Tongue (tissue), 2 donors: Measurements from ENCODE around the gene PKP3. TPM values are rescaled to one million over a fixed set of nuclear protein-coding genes. Genes with fewer than 3 reads are reported as not detected.
"Not testable (repeated sequence)": the region's sequence is repeated elsewhere in the genome, so short reads cannot be mapped to it uniquely, and the experiment has no call there.

Experiments
- DNase-seq: peaks from one replicate; pipeline ENCODE4 v3.0.0-alpha.2; 2015
- total RNA-seq: library from RNA; depleted of rRNA; stranded (reverse); fragments of >200 nt; gene quantifications from one replicate; pipeline ENCODE4 v1.2.3, GENCODE V29; 2014

Gene PKP3, protein sequence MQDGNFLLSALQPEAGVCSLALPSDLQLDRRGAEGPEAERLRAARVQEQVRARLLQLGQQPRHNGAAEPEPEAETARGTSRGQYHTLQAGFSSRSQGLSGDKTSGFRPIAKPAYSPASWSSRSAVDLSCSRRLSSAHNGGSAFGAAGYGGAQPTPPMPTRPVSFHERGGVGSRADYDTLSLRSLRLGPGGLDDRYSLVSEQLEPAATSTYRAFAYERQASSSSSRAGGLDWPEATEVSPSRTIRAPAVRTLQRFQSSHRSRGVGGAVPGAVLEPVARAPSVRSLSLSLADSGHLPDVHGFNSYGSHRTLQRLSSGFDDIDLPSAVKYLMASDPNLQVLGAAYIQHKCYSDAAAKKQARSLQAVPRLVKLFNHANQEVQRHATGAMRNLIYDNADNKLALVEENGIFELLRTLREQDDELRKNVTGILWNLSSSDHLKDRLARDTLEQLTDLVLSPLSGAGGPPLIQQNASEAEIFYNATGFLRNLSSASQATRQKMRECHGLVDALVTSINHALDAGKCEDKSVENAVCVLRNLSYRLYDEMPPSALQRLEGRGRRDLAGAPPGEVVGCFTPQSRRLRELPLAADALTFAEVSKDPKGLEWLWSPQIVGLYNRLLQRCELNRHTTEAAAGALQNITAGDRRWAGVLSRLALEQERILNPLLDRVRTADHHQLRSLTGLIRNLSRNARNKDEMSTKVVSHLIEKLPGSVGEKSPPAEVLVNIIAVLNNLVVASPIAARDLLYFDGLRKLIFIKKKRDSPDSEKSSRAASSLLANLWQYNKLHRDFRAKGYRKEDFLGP
- 39.2 TPM for total RNA-seq

DNA sequence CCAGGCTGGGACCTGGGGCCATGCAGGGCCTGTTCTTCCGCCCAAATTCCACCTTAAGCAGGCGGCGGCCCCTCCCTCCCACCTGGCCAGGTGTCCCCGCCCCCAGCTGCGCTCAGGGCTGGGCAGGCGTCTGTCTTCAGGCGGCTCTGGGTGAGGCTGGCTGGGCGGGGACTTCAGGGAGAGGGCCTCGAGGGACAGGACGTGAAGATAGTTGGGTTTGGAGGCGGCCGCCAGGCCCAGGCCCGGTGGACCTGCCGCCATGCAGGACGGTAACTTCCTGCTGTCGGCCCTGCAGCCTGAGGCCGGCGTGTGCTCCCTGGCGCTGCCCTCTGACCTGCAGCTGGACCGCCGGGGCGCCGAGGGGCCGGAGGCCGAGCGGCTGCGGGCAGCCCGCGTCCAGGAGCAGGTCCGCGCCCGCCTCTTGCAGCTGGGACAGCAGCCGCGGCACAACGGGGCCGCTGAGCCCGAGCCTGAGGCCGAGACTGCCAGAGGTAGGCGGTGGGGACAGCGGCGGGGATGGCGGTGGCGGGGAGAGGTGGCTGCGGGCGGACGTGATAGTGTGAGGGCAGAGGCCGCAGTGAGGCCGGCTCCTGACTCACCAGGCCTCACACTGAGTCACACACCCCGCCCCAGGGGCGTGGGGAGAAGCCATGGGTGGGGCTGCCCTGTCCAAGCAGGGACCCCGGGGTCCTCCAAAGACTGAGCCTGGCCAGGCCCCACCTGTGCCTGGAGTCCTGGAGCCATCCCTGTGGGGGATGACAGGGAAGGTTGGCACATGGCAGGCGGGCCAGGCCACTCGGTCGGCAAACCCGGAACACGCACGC lies at the start of gene PKP3:
PKP3 (plus strand) TSS at position 176 of the 824 bp plus-strand sequence; CDS start at position 260, 84 bp downstream.
- DNase-seq = peak; percentile 66

DNA sequence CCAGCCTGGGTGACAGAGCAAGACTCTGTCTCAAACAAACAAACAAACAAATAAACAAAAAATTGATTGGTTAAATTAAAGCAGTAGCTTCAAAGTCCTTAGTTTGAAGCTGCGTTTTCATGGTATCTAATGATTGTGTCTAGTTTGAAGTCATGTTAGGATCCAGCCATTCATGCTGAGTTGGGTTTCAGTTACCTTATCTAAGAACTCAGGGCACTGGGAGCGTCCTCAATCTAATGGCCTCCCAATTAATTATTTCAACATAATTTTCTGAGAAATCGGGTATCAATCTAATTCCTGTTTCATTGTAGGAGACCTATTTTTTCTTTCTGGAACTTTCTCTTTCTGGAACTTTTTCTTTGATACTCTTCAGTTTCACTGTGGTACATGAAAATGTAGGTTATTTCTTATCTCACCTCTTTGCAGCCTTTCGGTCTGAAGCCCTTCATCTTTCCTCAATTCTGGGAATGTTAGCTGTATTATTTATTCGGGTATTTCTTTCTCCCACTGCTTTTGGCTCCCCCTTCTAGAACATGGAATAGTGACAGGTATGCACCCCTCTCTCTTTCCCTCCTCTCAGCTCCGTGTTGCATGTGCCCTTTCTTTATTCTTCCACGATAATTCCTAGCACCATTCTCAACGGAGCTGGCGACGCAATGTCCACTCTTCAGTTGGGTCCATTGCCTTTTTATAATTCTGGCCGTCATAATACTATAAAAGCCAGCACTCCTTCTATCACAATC lies 49.0 kb upstream of the PKP3 start:
- DNase-seq = no peak

- no peak for DNase-seq
Measured at GRCh38 chr11:346529-346928, 47.5 kb upstream of the PKP3 start.

DNA sequence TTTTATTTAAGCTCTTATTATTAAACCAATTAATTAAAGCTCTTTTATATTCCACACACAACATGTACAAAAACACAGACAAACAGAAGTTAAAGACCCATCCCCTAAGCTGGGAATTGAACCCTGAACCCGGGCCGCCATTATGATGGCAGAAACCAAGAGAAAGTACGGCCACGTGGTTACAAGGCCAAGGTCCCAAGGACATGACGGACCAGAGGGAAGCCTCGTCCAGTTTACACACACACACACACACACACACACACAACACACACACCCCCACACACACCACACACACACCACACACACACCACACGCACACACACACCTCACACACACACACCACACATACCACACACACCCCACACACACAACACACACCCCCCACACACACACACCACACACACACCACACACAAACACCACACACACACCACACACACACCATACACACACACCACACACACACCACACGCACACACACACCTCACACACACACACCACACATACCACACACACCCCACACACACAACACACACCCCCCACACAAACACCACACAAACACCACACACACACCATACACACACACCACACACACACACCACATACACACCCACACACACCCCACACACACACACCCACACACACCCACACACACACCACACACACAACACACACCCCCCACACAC lies 44.6 kb upstream of the PKP3 start:
- not testable (repeated sequence) for DNase-seq

DNA sequence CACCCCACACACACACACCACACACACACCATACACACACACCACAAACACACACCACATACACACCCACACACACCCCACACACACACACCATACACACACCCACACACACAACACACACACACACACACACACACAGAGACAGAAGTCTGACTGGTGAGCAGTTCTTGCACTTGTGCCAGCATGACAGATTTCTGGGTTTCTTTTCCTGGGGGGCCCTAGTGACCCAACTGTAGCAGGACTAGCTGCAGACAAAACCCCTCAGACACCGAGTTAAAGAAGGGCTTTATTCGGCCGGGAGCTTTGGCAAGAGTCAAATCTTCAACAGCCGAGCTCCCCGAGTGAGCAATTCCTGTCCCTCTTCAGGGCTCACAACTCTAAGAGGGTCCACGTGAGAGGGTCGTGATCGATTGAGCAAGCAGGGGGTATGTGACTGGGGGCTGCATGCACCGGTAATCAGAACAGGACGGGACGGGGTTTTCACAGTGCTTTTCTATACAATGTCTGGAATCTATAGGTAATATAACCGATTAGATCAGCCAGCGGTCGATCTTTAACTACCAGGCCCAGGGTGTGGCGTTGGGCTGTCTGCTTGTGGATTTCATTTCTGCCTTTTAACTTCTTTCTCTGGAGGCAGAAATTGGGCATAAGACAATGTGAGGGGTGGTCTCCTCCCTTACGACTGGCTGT lies 43.8 kb upstream of the PKP3 start:
- DNase-seq = not testable (repeated sequence)

DNA sequence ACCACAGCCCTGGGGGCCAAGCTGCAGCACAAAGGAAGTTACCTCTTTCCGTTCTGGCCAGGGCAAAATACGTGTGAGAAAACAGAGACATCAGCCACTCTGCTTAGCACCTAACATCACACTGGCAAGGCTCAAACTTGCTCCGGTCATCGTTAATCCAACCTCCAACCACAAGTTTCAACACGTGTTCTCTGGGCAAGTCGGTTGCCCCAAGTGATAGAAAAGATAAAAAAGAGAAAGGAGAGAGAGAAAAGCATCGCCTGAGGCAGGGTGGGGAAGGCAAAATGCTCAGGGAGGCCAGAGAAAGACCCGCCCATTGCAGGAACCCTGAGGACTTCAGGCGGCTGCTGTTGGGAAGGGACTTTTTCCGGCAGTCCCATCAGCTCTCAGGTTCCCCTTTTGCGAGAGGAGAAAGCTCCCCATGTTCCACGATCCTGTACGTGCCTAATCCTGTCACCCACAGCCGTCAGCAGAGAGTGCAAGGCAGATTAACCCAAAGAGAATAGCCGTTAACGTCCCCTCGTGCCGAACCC lies 43.2 kb upstream of the PKP3 start:
- DNase-seq = no peak

- no peak for DNase-seq
Measured at GRCh38 chr11:351411-351810, 42.6 kb upstream of the PKP3 start.

- DNase-seq = no peak
Measured at GRCh38 chr11:352456-353031, 41.5 kb upstream of the PKP3 start.

DNA sequence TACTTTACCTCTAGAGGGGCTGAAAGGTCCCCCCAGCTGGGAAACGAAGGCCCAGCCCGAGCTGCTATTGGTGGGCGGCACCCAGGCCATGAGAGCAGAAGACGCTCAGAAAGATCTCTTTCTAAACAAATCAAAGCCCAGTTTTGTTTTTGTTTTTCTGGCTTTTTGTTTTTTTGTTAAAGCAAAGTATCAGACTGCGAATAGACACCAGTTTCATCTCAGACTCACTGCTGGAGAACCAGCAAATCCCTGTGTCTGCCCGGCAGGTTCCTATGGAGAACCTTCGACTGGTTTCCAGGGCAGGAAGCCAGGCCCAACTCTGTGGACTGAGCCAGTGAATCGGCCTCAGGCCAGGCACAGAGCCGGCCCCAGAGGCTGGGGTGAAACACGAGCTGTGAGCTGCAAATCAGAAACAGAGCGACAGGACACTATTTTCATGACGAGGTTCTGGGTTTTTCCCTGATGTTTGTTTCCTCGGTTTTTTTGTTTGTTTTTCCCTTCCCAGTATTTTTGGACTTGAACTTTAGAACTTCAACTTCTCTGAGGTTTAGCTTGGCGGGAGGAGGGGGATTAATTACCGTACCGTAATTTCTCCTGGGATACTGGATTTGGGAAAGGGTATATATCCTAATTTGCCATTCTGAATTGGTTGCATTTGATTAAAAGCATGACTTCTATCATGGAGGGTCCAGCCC lies 40.7 kb upstream of the PKP3 start:
- DNase-seq = peak; percentile 95

DNA sequence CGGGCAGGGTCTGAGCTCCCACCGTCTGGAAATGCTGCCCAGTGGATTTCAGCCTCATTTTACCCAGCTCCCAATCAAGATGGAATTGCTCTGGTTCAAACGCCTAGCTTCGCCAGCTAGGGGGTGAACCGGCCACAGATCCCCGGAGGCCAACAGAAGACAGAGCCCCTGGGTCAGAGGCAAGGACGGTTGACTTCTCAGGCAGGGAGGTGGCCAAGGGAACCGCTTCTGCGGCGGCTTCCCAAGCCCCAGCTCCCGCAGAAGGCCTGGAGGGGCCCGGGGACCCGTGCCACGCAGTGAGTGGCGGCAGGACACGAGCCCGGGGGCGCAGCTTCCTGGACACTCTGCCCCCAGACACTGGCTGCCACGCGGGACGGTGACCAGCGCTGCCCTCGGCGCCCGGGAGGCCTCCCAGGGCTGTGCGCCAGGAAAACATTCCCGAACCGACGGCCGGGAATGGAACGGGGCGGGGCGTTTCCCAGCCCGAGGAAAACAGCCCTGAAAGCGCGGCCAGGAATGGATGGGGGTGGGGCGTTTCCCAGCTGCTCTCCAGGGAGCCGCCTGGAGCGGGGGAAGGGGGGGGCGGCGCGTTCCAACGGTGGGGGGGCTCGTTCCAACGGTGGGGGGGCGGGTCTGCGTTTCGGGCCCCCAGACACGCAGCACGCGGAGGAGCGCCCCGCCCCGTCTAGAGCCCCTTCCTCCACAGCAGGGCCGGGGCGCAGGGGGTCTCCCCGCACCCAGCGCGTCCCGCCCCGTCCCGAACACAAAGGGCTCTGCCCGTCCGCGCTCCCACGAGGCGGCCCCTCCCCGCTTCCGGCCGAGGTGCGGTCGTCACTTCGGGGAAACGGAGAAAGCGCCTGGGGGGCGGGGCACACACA lies 38.2 kb upstream of the PKP3 start:
- DNase-seq = peak; percentile 97

DNA sequence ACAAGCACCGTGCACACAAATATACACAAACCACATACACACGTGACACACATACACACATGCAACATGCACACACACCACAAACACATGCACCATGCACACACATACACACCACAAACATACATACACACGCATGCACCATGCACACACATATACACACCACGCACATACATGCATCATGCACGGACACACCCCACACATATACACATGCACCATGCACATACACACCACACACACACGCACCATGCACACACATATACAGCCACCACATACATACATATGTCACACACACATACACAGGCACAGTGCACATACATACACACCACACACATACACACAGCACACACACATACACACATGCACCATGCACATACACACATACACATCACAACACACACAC lies 37.4 kb upstream of the PKP3 start:
- no peak for DNase-seq

- DNase-seq = no peak
Measured at GRCh38 chr11:357582-357981, 36.4 kb upstream of the PKP3 start.

GRCh38 chr11:358129-358800 lies 35.7 kb upstream of the PKP3 start:
- no peak for DNase-seq

DNA sequence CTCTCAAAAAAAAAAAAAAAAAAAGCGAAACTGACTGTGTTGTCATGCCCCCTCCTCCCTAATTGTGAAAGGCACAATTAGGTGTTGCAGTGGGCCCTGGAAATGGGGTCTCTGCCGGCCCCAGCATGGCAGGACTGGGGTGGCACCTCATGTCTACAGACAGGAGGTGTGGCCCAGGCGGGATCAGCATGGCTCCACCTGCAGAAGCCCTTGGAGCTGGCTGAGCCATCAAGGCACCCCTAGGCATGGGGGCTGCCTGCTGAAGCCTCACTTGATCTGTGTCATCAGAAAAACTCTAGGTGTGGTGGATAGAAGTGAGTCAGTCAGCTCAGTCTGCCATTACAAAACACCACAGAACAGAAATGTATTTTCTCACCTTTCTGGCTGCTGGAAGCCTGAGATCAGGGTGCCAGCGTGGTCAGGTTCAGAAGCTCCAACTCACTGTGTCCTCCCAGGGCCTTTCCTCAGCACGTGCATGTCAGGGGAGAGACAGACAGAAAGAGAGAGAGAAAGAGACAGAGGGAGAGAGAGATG lies 34.8 kb upstream of the PKP3 start:
- no peak for DNase-seq

DNA sequence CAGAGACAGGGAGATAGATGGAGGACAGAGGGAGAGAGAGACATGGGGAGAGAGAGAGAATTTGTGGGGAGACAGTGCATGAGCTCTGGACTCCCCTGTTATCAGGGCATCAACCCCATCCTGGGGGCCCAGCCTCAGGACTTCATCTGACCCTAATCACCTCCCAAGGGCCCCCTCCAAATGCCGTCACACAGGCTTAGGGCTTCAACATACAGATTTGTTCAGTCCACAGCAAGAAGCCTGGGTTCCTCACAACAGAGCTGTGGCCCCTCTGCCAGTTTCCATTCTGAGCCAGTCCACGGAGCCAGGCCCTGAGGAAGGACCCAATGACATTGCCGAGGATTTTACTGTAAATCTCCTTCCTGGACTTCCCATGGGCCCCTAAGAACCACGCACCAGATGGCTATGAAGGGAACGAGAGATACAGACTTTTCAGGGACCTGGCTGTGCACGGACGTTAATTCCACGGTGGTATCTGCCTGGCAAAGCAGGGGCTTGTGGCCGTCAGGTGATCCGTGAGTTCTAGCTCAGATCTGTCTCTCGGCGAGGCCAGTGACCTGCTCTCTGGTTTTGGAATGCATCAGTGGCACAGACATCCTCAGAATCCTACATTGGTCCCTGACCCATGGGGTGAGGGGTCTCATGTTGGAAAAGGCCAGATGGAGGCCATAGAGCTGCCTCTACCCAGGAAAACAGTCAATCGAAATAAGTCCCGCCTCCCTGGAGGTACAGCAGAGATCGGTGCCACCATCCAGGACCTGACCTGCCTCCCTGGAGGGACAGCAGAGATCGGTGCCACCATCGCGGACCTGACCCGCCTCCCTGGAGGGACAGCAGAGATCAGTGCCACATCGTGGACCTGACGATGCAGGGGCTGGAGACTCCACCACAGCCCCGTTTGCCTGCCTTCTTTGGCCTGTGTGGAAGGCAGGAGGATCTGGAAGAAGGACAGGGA lies 33.4 kb upstream of the PKP3 start:
- no peak for DNase-seq
